ENCODE data around the gene HOXC9.
"Not testable (repeated sequence)": the region's sequence is repeated elsewhere in the genome, so short reads cannot be mapped to it uniquely, and the experiment has no call there.

HOXC9 gene

GRCh38 chr12:54037360-54038283 is 37.7 kb downstream of the HOXC9 start:
- no peak for DNase-seq (ENCODE audit: low read depth in 1 of 2, low spot score in 1 of 2)

GRCh38 chr12:54038284-54038870 is 38.4 kb downstream of the HOXC9 start:
- DNase-seq (ENCODE audit: low read depth in 1 of 2, low spot score in 1 of 2): no peak

DNA sequence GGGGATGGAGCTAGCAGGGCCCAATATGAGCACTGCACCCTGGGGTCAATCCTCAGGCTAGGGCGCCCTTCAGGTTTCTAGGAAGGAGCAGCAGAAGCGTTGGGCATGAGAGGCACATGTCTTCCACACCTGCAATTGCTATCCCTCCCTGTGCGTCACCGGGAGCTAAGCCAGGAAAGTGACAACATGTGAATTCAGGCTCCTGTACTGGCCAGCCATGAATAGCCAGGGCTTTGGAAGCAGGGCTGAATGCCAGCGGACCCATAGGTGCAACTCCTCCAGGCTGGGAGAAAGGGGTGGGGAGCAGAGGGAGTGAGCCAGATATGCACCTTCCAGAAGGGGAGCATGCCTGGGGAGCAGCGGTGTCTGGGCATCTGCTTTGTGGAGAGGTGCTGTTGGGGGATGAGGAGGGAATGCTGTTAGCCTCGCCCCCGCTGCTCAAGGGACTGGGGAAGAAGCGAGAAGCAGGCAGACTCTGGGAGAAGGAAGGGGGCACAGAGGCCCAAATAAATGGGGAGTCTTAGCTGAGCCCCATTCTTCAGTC is 39.0 kb downstream of the HOXC9 start:
- DNase-seq (ENCODE audit: low read depth in 1 of 2, low spot score in 1 of 2): no peak

DNA sequence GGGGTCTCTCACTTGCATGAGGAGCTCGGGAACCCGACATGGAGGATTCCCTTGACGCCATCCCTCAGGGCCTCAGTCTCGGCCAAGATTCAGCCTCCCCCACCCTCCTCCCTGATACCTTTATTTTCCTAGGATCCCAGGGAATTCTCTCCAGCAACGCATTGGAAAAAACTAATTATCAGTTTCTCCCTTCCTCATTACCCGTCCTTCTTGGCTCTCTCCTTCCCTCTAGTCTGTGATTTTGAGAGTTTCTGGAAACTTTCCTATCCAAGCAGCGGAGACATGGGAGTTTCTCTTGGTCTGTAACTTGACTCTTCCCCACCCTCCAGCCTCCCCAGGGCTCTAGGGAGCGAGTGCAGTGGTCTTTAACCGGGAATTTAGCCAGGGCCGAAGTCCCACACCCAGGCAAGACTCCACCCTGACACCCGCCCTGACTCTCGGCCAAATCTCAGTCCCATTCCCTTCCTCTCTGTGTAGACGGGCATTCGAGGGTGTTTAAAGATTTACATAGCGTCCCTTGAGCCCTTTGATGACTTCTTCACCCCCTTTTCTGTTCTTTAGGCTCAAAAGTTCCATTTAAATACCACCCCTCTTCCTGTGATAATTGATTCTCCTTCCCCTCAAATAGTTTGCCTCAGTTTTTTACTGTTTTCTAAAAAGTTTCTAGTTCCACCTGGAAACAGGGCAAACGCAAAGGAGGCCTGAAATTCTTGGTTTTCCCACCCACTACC is 39.6 kb downstream of the HOXC9 start:
- DNase-seq (ENCODE audit: low read depth in 1 of 2, low spot score in 1 of 2): no peak

GRCh38 chr12:54040148-54040494 is 40.2 kb downstream of the HOXC9 start:
- DNase-seq (ENCODE audit: low read depth in 1 of 2, low spot score in 1 of 2): no peak

- no peak for DNase-seq (ENCODE audit: low read depth in 1 of 2, low spot score in 1 of 2)
Observed at GRCh38 chr12:54040648-54041047, 40.7 kb downstream of the HOXC9 start.

DNA sequence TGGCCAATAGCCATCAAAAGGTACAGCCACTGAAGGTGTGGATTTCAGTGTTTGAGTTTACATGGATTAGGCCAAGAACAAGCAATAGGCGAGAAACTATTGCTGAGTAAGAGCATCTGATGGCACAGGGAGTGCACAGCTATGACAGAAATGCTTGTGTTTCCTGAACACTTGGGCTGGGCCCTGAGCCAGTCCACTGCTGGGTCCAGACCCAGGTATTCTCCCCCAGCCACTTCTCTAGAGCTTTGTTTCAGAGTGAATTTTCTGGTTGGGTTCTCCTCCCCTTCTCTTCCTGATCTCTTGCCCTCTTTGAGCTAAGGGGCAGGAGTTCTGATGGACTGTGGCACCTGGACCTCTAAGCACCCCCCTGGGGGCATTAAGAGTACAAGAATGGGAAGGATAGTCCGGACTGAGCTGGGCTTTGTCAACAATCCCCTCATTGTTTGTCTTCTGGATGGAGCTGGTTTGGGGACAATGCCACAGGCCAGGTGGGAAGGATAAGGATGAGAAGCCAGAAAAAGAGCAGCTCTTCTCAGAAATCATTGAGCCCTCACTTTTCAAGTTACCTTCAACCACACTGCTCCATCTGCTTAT is 41.2 kb downstream of the HOXC9 start:
- no peak for DNase-seq (ENCODE audit: low read depth in 1 of 2, low spot score in 1 of 2)

GRCh38 chr12:54042033-54042432 is 42.1 kb downstream of the HOXC9 start:
- not testable (repeated sequence) for DNase-seq (ENCODE audit: low read depth in 1 of 2, low spot score in 1 of 2)

- no peak for DNase-seq (ENCODE audit: low read depth in 1 of 2, low spot score in 1 of 2)
Observed at GRCh38 chr12:54042970-54043853, 43.3 kb downstream of the HOXC9 start.

DNA sequence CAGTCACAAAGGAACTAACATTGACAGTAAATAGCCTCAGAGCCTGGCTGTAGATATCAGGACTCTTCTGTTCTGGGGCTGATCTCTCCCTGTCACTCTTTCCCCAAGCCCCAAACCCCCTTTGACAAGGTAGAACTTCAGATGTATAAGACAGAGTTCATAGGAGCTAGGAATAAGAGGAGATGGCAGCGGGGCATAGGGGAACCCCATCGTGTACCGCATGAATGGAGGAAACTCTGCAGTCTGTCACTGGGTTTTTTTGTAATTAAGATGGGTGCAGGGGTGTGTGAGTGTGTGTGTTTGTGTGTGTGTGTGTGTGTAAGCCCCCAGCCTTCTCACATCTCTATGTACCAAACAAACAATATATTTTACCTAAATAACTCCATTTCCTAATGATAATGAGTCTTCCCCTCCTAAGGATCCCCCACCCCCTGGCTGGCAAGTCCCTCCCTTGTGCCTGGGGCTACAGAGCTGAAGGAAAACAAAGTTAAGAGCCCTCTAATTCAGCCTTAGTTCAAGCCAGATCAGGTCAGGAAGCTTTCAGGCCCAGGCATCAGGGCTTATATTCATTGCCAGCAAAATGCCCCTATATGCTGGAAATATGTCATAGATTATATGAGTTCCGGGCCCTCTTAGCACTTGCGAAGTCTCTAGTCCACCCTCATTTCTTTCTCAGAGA is 44.6 kb downstream of the HOXC9 start:
- DNase-seq (ENCODE audit: low read depth in 1 of 2, low spot score in 1 of 2): no peak

- DNase-seq (ENCODE audit: low read depth in 1 of 2, low spot score in 1 of 2): no peak
Observed at GRCh38 chr12:54045401-54045800, 45.4 kb downstream of the HOXC9 start.

- DNase-seq (ENCODE audit: low read depth in 1 of 2, low spot score in 1 of 2): no peak
Observed at GRCh38 chr12:54045868-54046521, 46.0 kb downstream of the HOXC9 start.

- DNase-seq (ENCODE audit: low read depth in 1 of 2, low spot score in 1 of 2): no peak
Observed at GRCh38 chr12:54046809-54047159, 46.8 kb downstream of the HOXC9 start.

DNA sequence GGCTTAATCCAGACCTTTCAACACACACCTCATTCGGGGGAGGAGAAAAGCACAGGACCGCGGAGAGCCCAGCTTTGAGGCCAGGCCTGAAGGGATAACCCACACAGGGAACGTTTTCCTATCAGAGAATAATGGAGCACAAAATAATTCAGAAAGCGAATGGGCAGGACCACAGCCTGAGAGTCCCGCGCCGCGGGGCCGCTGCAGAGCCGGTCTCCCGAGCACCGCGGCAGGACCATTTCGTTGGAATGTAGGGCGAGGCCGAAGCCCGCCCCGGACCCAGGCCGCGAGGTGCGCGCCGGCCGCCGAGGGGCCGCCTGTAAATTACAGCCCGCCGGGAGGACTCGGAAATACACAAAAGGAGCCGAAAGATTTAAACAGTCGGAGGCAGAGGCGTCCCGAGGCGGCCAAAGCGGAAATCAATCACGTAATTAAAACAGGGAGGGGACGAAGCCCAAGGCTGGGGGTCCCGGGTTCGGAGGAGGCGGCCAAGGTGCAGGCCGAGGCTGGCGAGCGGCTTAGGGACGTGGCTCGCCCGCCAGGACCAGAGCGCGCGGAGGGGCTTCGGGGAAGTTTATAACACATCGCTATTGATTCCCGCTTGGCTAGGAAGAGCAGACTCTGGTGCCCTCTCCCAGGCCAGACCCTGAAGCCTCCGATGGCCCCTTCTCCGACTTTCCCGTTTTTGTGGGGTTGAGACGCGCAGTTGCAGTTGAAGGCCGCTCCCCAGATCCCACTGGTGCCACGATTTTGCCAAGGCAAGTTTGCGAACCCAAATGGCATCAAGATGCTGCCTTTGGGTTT is 47.4 kb downstream of the HOXC9 start:
- DNase-seq (ENCODE audit: low read depth in 1 of 2, low spot score in 1 of 2): no peak

- DNase-seq (ENCODE audit: low read depth in 1 of 2, low spot score in 1 of 2): no peak
Observed at GRCh38 chr12:54047964-54048303, 48.0 kb downstream of the HOXC9 start.

- no peak for DNase-seq (ENCODE audit: low read depth in 1 of 2, low spot score in 1 of 2)
Observed at GRCh38 chr12:54048406-54049093, 48.6 kb downstream of the HOXC9 start.

DNA sequence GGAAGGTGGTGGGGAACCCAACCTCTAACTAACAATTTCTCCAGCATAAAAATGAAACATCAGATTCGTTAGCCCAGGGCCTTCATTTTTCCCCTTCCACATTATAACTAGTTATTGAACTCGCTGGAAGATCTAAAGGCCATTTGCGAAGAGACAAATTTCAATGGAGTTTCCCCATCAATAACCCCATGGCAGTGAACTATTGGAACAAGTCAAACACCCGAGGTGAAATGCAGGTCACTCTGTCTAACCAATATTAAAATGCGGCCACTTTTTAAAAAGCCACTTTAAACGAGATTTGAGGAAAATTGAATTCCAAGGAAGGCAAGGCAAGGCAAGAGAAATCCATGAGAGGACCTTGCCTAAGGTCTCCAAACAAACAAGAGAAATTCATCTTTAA is 49.1 kb downstream of the HOXC9 start:
- no peak for DNase-seq (ENCODE audit: low read depth in 1 of 2, low spot score in 1 of 2)

GRCh38 chr12:54050482-54050810 is 50.5 kb downstream of the HOXC9 start:
- DNase-seq (ENCODE audit: low read depth in 1 of 2, low spot score in 1 of 2): no peak
